BJ (cell line): ENCODE results near the gene BRS3. TPM values are rescaled to one million over a fixed set of nuclear protein-coding genes. Genes with fewer than 3 reads are reported as not detected.

Experiments used
- CTCF ChIA-PET: fragments of 350-600 bp; formaldehyde crosslinking; extraction: SDS; loops from one replicate; lab custom pipeline; 2021; ENCODE audit warnings: antibody characterized with exemption, inconsistent platforms; lab: Yijun Ruan, JAX
- POLR2A ChIA-PET: fragments of 300-600 bp; sonication (Branson Sonifier 250); formaldehyde crosslinking; extraction: SDS; loops from one replicate; lab custom pipeline; 2021; ENCODE audit warnings: antibody characterized with exemption; lab: Charles Lee
- DNase-seq: peaks from one replicate; pipeline ENCODE4 v3.0.0-alpha.2; 2011; ENCODE audit warnings: low read depth
- H3K27me3 ChIP-seq: 2 replicates; pipeline ENCODE4 v1.6.0; 2011; ENCODE audit warnings: low read length; ENCODE audit not compliant: control insufficient read depth, insufficient read depth
- H3K36me3 ChIP-seq: 2 replicates; pipeline ENCODE4 v1.5.1; 2011; ENCODE audit warnings: low read length; ENCODE audit not compliant: control insufficient read depth, insufficient read depth
- H3K4me3 ChIP-seq: 2 replicates; pipeline ENCODE4 v1.5.1; 2011; ENCODE audit warnings: low read depth, mild to moderate bottlenecking, control low read depth, low read length
- polyA plus RNA-seq: library from polyadenylated mRNA; depleted of rRNA; stranded (reverse); fragments of >200 nt; gene quantifications from 2 replicates; pipeline ENCODE4 v1.2.3, GENCODE V29; 2011; rRNA removed
- TF ChIP-seq, protein P1 (sequence below): IDR thresholded peaks from 2 replicates; pipeline ENCODE4 v1.5.1; 2011; ENCODE audit warnings: low read depth, mild to moderate bottlenecking, control low read depth, inconsistent platforms, low read length, moderate library complexity; ENCODE audit not compliant: insufficient read depth

The BRS3 gene
- polyA plus RNA-seq, 1 experiment, result not detected

DNA sequence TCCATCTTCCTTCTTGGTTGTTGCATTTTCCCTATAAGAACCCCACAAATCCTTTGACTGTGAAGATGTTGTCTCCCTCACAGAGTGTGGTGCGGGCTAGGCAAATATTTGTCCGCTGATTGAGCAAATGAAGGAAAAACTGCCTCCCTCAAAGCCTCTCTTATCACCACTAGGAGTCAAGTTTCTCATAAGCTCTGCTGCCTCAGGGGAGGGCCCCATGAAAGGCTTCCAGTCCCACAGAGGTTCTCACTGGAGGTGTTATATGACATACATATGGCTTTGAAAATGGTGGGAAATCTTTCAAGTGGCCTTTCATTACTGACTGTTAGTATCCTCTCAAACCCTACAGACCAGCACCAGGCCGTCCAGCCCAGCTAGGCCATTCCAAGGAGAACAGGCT is 53.5 kb downstream of the BRS3 start:
- ChIA-PET POLR2A (no interaction called here), CTCF (no interaction called here)
- DNase-seq, result no peak
- Histone ChIP-seq H3K36me3 (no peaks in the 10 kb centered on the region), H3K4me3 (no peak overlapping the region), H3K27me3 (no peaks in the 10 kb centered on the region)
- TF ChIP-seq, protein P1, sequence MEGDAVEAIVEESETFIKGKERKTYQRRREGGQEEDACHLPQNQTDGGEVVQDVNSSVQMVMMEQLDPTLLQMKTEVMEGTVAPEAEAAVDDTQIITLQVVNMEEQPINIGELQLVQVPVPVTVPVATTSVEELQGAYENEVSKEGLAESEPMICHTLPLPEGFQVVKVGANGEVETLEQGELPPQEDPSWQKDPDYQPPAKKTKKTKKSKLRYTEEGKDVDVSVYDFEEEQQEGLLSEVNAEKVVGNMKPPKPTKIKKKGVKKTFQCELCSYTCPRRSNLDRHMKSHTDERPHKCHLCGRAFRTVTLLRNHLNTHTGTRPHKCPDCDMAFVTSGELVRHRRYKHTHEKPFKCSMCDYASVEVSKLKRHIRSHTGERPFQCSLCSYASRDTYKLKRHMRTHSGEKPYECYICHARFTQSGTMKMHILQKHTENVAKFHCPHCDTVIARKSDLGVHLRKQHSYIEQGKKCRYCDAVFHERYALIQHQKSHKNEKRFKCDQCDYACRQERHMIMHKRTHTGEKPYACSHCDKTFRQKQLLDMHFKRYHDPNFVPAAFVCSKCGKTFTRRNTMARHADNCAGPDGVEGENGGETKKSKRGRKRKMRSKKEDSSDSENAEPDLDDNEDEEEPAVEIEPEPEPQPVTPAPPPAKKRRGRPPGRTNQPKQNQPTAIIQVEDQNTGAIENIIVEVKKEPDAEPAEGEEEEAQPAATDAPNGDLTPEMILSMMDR, result no peak

DNA sequence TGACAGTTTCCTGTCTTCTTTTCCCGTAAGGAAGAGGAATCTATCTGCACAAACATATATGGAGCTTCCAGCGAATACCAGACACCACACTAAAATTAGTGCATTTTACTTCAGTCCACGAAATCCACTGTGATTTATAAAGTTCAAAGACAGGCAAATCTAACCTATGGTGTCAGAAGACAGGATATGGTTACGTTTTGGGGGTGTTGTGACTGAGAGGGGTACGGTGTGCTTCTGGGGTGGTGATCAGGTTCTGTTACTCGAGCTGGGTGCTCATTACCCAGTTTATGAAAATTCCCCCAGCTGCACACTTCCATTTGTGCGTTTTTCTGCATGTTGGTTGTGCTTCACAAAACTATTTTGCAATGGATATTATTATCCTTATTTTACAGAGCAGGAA is 54.5 kb downstream of the BRS3 start:
- TF ChIP-seq, protein P1, result no peak
- no peak overlapping the region for H3K4me3 ChIP-seq
- ChIA-PET POLR2A (no interaction called here), CTCF (no interaction called here)
- no peaks in the 10 kb centered on the region for H3K36me3 ChIP-seq
- H3K27me3 ChIP-seq, result no peaks in the 10 kb centered on the region
- DNase-seq, result no peak

Other genes with a start within 250 kb of the BRS3 start
- 15.7 and 17.5 TPM in 2 replicates for gene MAP7D3, start 236.5 kb upstream of the BRS3 start, polyA plus RNA-seq
- gene ADGRG4, start 187.0 kb upstream of the BRS3 start, polyA plus RNA-seq, result 0.01 TPM in 2 replicates
- 0.28 and 1.1 TPM in 2 replicates for gene HTATSF1, start 9.6 kb downstream of the BRS3 start, polyA plus RNA-seq
- gene VGLL1, start 44.3 kb downstream of the BRS3 start, polyA plus RNA-seq, result not detected in 2 replicates
- gene CD40LG, start 160.2 kb downstream of the BRS3 start, polyA plus RNA-seq, result not detected in 2 replicates